Lung (tissue), 12 donors: ENCODE results near the gene NIPAL4. TPM values are rescaled to one million over a fixed set of nuclear protein-coding genes. Genes with fewer than 3 reads are reported as not detected.

Source experiments
- ATAC-seq: fragments of 200-7000 bp; cut with Tn5 transposase; one replicate; pipeline ENCODE4 v1.9.1; 2020; ENCODE audit warnings: moderate number of reproducible peaks; ENCODE audit not compliant: insufficient read depth, low FRiP score
- DNase-seq, 3 donors: peaks; one replicate each; pipeline ENCODE4 v3.0.0-alpha.2; 2013 to 2017
- H3K27ac ChIP-seq, 2 donors: one replicate each; pipeline ENCODE4 v1.5.1; 2013; ENCODE audit warnings: mild to moderate bottlenecking in 2 of 2, moderate library complexity in 2 of 2, control low read depth in 1 of 2, inconsistent platforms in 1 of 2, low read depth in 1 of 2, low read length in 1 of 2
- H3K27me3 ChIP-seq, 3 donors: one replicate each; pipeline ENCODE4 v1.5.1; 2013; ENCODE audit warnings: low read length in 2 of 3; ENCODE audit not compliant: control insufficient read depth in 3 of 3, insufficient read depth in 3 of 3
- H3K36me3 ChIP-seq, 4 donors: one replicate each; pipeline ENCODE4 v1.5.1; 2013; ENCODE audit warnings: low read length in 4 of 4, mild to moderate bottlenecking in 1 of 4, moderate library complexity in 1 of 4; ENCODE audit not compliant: control insufficient read depth in 4 of 4, insufficient read depth in 4 of 4
- H3K4me1 ChIP-seq, 5 donors: one replicate each; pipeline ENCODE4 v1.5.1; 2013; ENCODE audit warnings: low read length in 5 of 5, mild to moderate bottlenecking in 2 of 5, moderate library complexity in 1 of 5; ENCODE audit not compliant: control insufficient read depth in 5 of 5, insufficient read depth in 5 of 5
- H3K4me3 ChIP-seq: one replicate; pipeline ENCODE4 v1.5.1; 2013; ENCODE audit warnings: mild to moderate bottlenecking, control low read depth, moderate library complexity
- H3K9ac ChIP-seq, 2 donors: one replicate each; pipeline ENCODE4 v1.5.1; 2013; ENCODE audit warnings: low read length in 2 of 2, control low read depth in 1 of 2; ENCODE audit not compliant: insufficient read depth in 1 of 2
- H3K9me3 ChIP-seq, 4 donors: one replicate each; pipeline ENCODE4 v1.5.1; 2013; ENCODE audit warnings: low read length in 3 of 4, mild to moderate bottlenecking in 1 of 4, moderate library complexity in 1 of 4; ENCODE audit not compliant: control insufficient read depth in 4 of 4, insufficient read depth in 3 of 4
- WGBS, 2 donors: extraction: QIAGEN DNeasy Blood & Tissue Kit; methylation state at CpG; one replicate each; pipeline ENCODE4 v1.1.7; 2013; 5-methylcytosine and 5-hydroxymethylcytosine counted together
- polyA plus RNA-seq, 2 donors: library from polyadenylated mRNA; stranded (reverse); fragments of 200-250 nt; gene quantifications; one replicate each; pipeline ENCODE4 v1.2.1, GENCODE V29; 2013
- total RNA-seq, 2 donors: library from RNA; depleted of rRNA in 1 of 2; stranded (reverse); fragments of >200 nt in 1 of 2; gene quantifications; one replicate each; pipeline ENCODE4 v1.2.1, GENCODE V29; 2014 to 2021
- TF ChIP-seq, protein P1 (sequence below): IDR thresholded peaks from 2 replicates; pipeline ENCODE4 v1.5.1; 2012; ENCODE audit warnings: mild to moderate bottlenecking; ENCODE audit errors: control extremely low read depth, extremely low read depth
- donor health status: control.
- donor health status: control.
- donor health status: Bipolar disorder and iron deficiency.
- donor health status: healthy.
- donor health status: DM: yes; HTN: yes; CAD: no.

The NIPAL4 gene
- total and polyA plus RNA-seq, 4 donors: 0.04 to 1.7 (median 0.36) TPM

GRCh38 chr5:157486861-157487260 is 26.8 kb downstream of the NIPAL4 start:
- H3K36me3 ChIP-seq: peaks cover 3 to 22% (median 13%) of the 10 kb centered on the region in 4 donors
- WGBS, 2 donors: 83 to 93% methylated on average over 3 of the region's 3 CpGs
- ATAC-seq (no peak), DNase-seq (no peak)
- H3K27ac ChIP-seq: no peak overlapping the region
- H3K4me1 ChIP-seq: peaks cover 0 to 8% (median 0%) of the 10 kb centered on the region in 5 donors
- no peak overlapping the region for H3K4me3 ChIP-seq
- H3K27me3 ChIP-seq: no peaks in the 10 kb centered on the region
- no peaks in the 10 kb centered on the region for H3K9me3 ChIP-seq
- TF ChIP-seq, protein P1, sequence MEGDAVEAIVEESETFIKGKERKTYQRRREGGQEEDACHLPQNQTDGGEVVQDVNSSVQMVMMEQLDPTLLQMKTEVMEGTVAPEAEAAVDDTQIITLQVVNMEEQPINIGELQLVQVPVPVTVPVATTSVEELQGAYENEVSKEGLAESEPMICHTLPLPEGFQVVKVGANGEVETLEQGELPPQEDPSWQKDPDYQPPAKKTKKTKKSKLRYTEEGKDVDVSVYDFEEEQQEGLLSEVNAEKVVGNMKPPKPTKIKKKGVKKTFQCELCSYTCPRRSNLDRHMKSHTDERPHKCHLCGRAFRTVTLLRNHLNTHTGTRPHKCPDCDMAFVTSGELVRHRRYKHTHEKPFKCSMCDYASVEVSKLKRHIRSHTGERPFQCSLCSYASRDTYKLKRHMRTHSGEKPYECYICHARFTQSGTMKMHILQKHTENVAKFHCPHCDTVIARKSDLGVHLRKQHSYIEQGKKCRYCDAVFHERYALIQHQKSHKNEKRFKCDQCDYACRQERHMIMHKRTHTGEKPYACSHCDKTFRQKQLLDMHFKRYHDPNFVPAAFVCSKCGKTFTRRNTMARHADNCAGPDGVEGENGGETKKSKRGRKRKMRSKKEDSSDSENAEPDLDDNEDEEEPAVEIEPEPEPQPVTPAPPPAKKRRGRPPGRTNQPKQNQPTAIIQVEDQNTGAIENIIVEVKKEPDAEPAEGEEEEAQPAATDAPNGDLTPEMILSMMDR: no peak
- H3K9ac ChIP-seq: no peak overlapping the region

GRCh38 chr5:157487358-157487757 is 27.3 kb downstream of the NIPAL4 start:
- Histone ChIP-seq H3K27me3 (no peaks in the 10 kb centered on the region), H3K36me3 (peaks cover 3 to 22% (median 13%) of the 10 kb centered on the region in 4 donors), H3K27ac (no peak overlapping the region), H3K9me3 (no peaks in the 10 kb centered on the region), H3K4me1 (peaks cover 0 to 8% (median 0%) of the 10 kb centered on the region in 5 donors), H3K4me3 (no peak overlapping the region), H3K9ac (no peak overlapping the region)
- DNase-seq: no peak
- no peak for ATAC-seq
- TF ChIP-seq, protein P1: no peak
- WGBS, 2 donors: 86 to 94% methylated on average over 3 of the region's 3 CpGs

DNA sequence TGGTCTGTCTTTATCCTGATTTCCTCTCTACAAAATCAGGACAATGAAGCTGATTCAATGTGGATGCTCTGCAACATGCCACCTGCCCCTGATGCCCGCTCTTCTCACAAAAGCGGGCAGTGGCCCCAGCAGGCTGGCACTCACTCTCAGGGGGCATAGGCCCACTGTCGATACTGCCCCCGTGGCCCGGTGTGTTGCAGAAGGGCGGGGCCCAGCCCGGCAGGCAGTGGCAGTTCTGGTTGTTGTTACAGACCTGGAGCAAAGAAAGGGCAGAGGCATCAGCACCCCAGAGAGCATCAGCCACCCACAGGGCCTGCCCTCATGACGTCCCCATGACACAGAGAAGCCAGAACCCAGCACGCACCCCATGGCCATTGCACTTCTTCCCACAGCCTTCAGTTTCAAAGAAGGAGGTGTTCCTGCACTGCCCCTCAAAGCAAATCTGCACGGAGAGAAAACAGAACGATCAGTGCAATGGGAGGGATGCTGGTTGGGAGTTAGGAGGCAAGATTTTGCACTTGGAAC is 31.5 kb downstream of the NIPAL4 start:
- no peak overlapping the region for H3K9ac ChIP-seq
- no peaks in the 10 kb centered on the region for H3K9me3 ChIP-seq
- H3K4me1 ChIP-seq: peaks cover 0 to 2% (median 0%) of the 10 kb centered on the region in 5 donors
- DNase-seq (no peak), ATAC-seq (no peak)
- peaks cover 3 to 25% (median 16%) of the 10 kb centered on the region in 4 donors for H3K36me3 ChIP-seq
- H3K4me3 ChIP-seq: no peak overlapping the region
- H3K27me3 ChIP-seq: no peaks in the 10 kb centered on the region
- 92 to 96% methylated on average over 11 of the region's 11 CpGs for WGBS, 2 donors
- no peak overlapping the region for H3K27ac ChIP-seq
- TF ChIP-seq, protein P1: no peak

DNA sequence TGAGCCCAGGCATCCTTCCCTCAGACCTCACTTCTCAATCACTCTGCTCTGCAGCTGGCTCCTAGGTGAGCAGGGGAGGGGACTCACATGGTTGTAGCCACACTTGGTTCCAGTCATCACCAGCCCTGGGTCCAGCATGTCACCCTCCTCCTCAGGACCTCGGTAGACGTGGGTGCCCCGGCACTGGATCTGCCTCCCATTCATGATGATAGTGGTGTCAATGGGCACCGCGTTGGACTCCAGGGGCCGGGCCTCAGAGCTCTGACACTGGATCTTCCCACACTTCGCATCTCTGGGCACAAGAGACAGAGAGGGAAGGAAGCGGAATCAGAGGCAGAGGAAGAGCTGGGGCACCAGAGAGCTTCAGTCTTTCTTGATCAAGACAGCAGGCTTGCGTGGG is 32.9 kb downstream of the NIPAL4 start:
- H3K9ac ChIP-seq: no peak overlapping the region
- peaks cover 3 to 22% (median 13%) of the 10 kb centered on the region in 4 donors for H3K36me3 ChIP-seq
- H3K4me1 ChIP-seq: peaks cover 0 to 2% (median 0%) of the 10 kb centered on the region in 5 donors
- no peak overlapping the region for H3K4me3 ChIP-seq
- DNase-seq (no peak), ATAC-seq (no peak)
- no peaks in the 10 kb centered on the region for H3K9me3 ChIP-seq
- no peaks in the 10 kb centered on the region for H3K27me3 ChIP-seq
- no peak overlapping the region for H3K27ac ChIP-seq
- TF ChIP-seq, protein P1: no peak
- WGBS, 2 donors: 94 to 96% methylated on average over 9 of the region's 9 CpGs
